ENCODE measurements around the gene TIMP3. TPM values are rescaled to one million over a fixed set of nuclear protein-coding genes. Genes with fewer than 3 reads are reported as not detected.

Gene TIMP3
- total RNA-seq, 1 experiment from 2014 or later, result 0.42 TPM

GRCh38 chr22:32785321-32786026, 16.0 kb upstream of the TIMP3 start:
- no peak for DNase-seq (ENCODE audit: extremely low read depth, low read depth)

- no peak for DNase-seq (ENCODE audit: extremely low read depth, low read depth)
These were observed 15.5 kb upstream of the TIMP3 start for GRCh38 chr22:32786027-32786418.

DNA sequence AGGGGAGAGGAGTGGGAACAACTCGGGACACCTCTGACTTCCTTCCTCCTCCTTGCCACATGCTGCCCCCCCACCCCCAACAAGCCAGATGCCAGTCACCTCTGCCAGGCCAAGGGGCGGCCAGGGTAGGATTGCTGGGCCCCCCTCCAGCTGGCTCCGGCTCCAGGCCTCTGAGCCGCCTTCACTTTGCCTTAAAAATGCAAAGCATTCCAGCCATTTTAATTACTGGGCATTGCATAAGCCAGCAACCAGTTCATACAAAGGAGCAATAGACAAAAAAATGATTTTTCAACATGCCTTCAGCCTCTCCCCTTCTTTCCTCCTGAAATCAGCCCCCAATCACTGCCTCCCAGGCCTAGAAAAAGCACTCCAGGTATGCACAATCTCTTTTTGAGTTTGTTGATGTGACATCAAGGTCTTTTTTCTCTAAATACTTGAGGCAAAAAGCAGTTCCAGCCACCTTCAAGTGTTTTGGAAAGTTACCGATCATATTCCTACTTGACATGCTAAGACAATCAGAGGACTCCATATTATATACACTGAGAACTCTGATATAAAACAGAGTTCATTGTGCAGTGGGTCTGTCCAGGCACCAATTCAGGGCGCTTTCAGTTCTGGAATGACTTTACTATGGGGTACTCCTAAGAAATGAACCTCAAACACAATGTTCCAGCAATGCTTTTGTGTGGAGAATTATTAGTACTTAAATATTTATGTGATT, 12.4 kb upstream of the TIMP3 start:
- no peak for DNase-seq (ENCODE audit: extremely low read depth, low read depth)

GRCh38 chr22:32789797-32790620, 11.5 kb upstream of the TIMP3 start:
- DNase-seq (ENCODE audit: extremely low read depth, low read depth), result no peak

- DNase-seq (ENCODE audit: extremely low read depth, low read depth), result no peak
These were observed 10.4 kb upstream of the TIMP3 start for GRCh38 chr22:32791056-32791455.

DNA sequence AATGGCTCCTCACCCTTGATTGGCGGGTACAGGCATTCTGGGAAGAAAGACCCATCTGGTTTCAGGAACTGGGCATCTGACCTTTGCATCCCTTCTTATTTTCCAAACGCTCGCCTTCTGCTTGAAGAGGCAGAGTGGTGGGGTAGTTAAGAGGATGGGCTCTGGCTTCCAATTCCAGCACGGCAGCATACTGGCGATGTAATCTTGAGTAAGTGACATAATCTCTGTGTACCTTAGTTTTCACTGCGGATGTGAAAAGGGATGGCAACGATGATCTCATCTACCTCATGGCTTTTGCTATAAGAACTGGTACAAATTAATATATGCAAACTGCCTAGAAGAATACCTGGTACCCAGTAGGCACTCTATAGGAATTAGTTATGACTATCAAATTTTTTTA, 10.0 kb upstream of the TIMP3 start:
- DNase-seq (ENCODE audit: extremely low read depth, low read depth), result no peak

DNA sequence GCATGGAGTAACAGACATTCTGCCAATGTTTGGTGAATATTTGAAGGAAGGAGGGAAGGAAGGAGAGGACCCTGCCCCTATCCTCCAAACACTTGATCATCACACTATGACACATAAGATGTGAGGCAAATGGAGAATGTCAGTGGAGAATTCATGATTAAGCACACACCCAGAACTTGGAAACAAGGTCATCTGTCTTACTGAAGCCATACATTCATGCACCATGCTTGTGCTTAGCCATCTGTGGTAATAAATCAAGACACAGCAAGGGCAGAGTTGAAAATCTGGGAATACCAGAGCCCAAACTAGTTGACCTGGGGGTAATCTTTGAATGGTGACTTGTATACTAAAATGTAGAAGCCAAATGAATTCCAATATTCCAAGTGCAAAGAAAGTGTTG, 7.9 kb upstream of the TIMP3 start:
- DNase-seq (ENCODE audit: extremely low read depth, low read depth), result no peak

GRCh38 chr22:32794449-32795213, 6.9 kb upstream of the TIMP3 start:
- DNase-seq (ENCODE audit: extremely low read depth, low read depth), result no peak

DNA sequence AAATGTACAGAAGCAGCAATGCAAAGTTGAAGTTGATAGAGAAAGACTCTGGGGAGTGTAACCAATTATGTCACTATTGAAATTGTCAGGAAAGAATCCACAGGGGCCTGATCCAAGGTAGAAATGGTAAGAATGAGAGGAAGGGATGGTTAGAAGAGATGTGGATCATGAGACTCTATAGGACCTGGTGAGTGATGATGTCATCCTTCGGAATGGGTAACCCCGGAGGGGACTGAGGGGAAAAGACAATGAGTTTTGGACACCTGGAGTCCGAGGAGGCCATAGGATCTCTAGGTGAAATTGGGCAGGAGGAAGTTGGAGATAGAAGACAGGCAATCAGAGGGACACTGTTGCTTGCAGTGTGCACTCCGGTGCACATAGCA, 6.3 kb upstream of the TIMP3 start:
- no peak for DNase-seq (ENCODE audit: extremely low read depth, low read depth)

- peak; percentile 2 for DNase-seq (ENCODE audit: extremely low read depth, low read depth)
These were observed 4.5 kb upstream of the TIMP3 start for GRCh38 chr22:32796865-32797573.

DNA sequence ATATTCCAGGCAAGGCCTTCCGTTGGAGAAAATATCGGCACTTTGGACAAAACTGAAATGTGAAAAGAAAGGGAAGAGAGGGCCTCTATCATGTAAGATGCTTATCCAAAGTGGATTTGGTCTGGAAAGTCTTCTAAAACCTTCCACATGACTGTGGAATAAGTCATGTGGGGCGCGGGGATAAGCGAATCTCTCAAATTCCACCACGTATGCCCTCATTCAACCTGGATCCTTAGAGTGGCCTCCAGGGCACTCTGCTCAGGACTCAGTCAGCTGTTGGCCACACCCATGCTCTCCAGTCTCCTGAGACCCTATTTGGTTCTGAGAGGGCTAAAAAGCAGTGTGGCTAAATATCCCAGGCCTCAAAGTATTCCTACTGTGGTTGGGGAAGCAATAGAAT, 2.0 kb upstream of the TIMP3 start:
- no peak for DNase-seq (ENCODE audit: extremely low read depth, low read depth)

DNA sequence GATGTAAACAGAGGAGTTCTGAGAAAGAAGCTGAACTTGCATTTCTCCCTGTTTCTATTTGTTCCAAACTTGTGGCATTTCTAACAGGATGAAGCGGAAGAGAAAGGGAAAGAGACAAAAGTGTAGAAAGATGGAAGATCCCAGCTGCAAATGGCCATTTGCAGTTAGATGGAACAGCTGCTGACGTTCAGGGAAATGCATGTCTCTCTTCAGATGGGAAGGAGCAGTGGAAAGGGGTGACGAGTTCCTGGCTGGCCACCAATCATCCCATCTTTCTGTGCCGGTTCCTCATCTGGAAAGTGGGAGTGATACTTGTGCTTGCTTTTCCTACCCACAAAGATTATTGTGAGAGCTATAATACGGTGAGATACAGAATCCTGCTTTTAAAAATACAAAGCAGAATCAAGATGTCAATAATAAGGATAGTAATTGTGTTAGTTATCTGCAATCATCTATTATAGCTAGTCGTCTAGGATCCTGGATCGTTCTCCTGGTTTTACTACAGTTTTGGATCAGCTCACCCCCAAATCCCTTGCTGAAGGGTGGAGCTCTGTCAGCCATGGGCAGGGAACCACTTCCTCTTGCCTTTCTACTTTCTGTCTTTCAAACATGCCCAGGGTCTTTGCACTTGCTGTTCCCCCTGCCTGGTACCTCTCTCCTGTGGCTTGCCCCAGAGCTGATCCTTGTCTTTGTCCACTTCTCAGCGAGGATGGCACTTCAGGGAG, 1.2 kb upstream of the TIMP3 start:
- no peak for DNase-seq (ENCODE audit: extremely low read depth, low read depth)

GRCh38 chr22:32800994-32801536, 440 bp upstream of the TIMP3 start:
- DNase-seq (ENCODE audit: extremely low read depth, low read depth), result no peak

- DNase-seq (ENCODE audit: extremely low read depth, low read depth), result no peak
These were observed 796 bp downstream of the TIMP3 start for GRCh38 chr22:32802237-32802765.

DNA sequence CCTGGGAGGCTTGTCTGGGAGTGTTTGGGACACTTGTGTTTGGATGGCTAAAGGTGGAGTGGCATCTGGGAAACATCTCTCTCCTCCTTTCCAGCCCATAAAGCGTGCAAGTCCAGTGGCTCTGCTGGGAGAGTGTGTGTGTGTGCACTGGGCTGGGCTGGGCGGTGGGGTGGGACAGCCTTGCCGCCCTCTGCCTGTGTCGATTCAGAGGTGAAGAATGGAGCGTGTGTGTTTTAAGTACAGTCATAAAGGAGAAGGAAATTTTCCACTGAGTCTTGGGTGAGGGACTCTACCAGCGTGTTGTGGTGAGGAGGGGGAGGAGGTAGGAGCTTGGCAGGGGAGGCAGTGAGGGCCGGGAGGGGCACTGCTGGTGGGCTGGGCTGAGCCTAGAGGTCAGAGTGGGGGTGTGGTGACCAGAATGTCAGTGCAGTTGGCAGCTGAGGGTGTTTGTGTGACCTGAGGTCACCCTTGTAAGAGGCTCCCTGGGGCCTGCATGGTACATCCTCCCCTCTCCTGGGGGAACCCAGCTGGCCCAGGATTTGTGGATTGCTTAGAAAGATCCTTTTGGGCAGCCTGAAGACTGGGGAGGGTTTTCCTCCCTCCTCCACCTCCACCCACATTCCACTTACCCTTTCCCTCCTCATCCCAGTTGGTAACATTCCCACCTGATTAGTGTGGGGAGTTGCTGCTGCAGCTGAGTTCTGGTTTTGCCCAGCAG, 1.7 kb downstream of the TIMP3 start:
- DNase-seq (ENCODE audit: extremely low read depth, low read depth), result no peak

DNA sequence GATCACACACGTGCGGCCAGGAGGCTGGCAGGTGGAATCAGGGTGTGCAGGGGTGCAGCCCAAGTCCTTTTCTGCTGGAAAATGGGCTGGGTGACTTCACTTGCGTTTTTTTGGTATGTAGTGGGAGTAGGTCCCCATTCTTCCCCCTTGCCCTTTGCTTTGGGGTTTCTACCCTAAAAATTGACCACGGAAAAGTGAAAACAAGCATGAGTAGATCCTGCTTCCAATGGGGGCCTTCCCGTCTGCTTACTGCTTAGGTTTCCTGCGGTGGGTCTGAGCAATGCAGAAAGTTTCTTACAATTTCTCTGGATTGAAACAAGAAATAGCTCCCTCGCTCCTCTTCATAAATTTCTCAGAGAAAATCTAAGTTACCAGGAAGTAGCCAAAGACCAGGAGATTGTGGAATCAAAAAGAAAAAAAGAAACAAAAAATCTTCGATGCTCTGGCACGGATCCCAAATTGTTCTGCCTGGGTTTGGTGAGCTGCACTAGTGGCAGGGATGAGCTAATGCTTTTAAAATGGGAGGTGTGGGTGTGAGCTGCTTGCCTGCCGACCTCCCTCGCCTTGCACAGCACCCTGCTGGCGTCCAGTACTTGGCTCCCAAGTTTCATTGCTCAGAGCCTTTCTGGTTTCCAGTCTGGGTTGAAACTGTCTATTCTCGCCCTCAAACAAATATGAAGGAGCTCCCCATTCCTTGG, 2.4 kb downstream of the TIMP3 start:
- DNase-seq (ENCODE audit: extremely low read depth, low read depth), result no peak

GRCh38 chr22:32804531-32805360, 3.2 kb downstream of the TIMP3 start:
- no peak for DNase-seq (ENCODE audit: extremely low read depth, low read depth)

Data from NCI-H460 (cell line).